NAMALWA (cell line): ENCODE results near the gene ST3GAL6.

Experiments
- DNase-seq: peaks from one replicate; pipeline ENCODE4 v3.0.0-alpha.2; 2015; ENCODE audit warnings: low spot score

ST3GAL6 gene

GRCh38 chr3:98740324-98740723 lies 22.8 kb upstream of the ST3GAL6 start:
- DNase-seq: no peak

GRCh38 chr3:98741121-98741716 lies 21.9 kb upstream of the ST3GAL6 start:
- no peak for DNase-seq

- no peak for DNase-seq
Observed at GRCh38 chr3:98743071-98743470, 20.1 kb upstream of the ST3GAL6 start.

- no peak for DNase-seq
Observed at GRCh38 chr3:98744283-98744682, 18.9 kb upstream of the ST3GAL6 start.

GRCh38 chr3:98745718-98746117 lies 17.4 kb upstream of the ST3GAL6 start:
- DNase-seq: no peak

GRCh38 chr3:98746122-98746521 lies 17.0 kb upstream of the ST3GAL6 start:
- no peak for DNase-seq

GRCh38 chr3:98746882-98747281 lies 16.3 kb upstream of the ST3GAL6 start:
- DNase-seq: no peak

GRCh38 chr3:98750276-98750919 lies 12.7 kb upstream of the ST3GAL6 start:
- no peak for DNase-seq

GRCh38 chr3:98754483-98754882 lies 8.7 kb upstream of the ST3GAL6 start:
- DNase-seq: no peak

- no peak for DNase-seq
Observed at GRCh38 chr3:98755601-98756000, 7.5 kb upstream of the ST3GAL6 start.

GRCh38 chr3:98759629-98760028 lies 3.5 kb upstream of the ST3GAL6 start:
- DNase-seq: no peak

- DNase-seq: peak; percentile 3
Observed at GRCh38 chr3:98761643-98762229, 1.4 kb upstream of the ST3GAL6 start.

GRCh38 chr3:98763819-98764418 lies 779 bp downstream of the ST3GAL6 start:
- DNase-seq: no peak

GRCh38 chr3:98764472-98764884 lies 1.3 kb downstream of the ST3GAL6 start:
- no peak for DNase-seq

GRCh38 chr3:98765721-98766120 lies 2.6 kb downstream of the ST3GAL6 start:
- no peak for DNase-seq

- DNase-seq: no peak
Observed at GRCh38 chr3:98766924-98767323, 3.8 kb downstream of the ST3GAL6 start.

- DNase-seq: no peak
Observed at GRCh38 chr3:98768961-98769360, 5.8 kb downstream of the ST3GAL6 start.

- DNase-seq: no peak
Observed at GRCh38 chr3:98769448-98769847, 6.3 kb downstream of the ST3GAL6 start.

GRCh38 chr3:98770261-98771039 lies 7.3 kb downstream of the ST3GAL6 start:
- DNase-seq: no peak

- DNase-seq: no peak
Observed at GRCh38 chr3:98772022-98772421, 8.9 kb downstream of the ST3GAL6 start.

GRCh38 chr3:98775459-98776139 lies 12.5 kb downstream of the ST3GAL6 start:
- DNase-seq: no peak

GRCh38 chr3:98776140-98776493 lies 13.0 kb downstream of the ST3GAL6 start:
- no peak for DNase-seq
